B cell (primary cell): ENCODE measurements around the gene SUMO3. TPM values are rescaled to one million over a fixed set of nuclear protein-coding genes. Genes with fewer than 3 reads are reported as not detected.

Experiments used
- ATAC-seq: fragments of 200-7000 bp; cut with Tn5 transposase; one replicate; pipeline ENCODE4 v1.10.0; 2021; ENCODE audit warnings: low read depth, mild to moderate bottlenecking, moderate number of reproducible peaks, moderate library complexity
- CTCF ChIA-PET: fragments of 350-600 bp; sonication (Branson Sonifier 250); formaldehyde crosslinking; loops from one replicate; lab custom pipeline; 2021; ENCODE audit warnings: antibody characterized with exemption, inconsistent platforms; lab: Charles Lee
- POLR2A ChIA-PET: fragments of 350-600 bp; sonication (Branson Sonifier 250); formaldehyde crosslinking; loops from one replicate; lab custom pipeline; 2021; ENCODE audit warnings: antibody characterized with exemption; lab: Charles Lee
- DNase-seq: peaks from one replicate; pipeline ENCODE4 v3.0.0; 2013
- H2AFZ ChIP-seq: 2 replicates; pipeline ENCODE4 v1.6.1; 2012; ENCODE audit warnings: mild to moderate bottlenecking, low read depth, low read length; ENCODE audit not compliant: insufficient read depth, poor library complexity, severe bottlenecking
- H3K27ac ChIP-seq, 2 donors: 1 replicate in 1 of 2; 2 replicates in 1 of 2; pipeline ENCODE4 v1.5.1; 2012 to 2013; ENCODE audit warnings: low read length in 2 of 2, mild to moderate bottlenecking in 2 of 2, moderate library complexity in 1 of 2
- H3K27me3 ChIP-seq, 4 experiments: fragments of 200-600 bp in 1 of 4; sonication (generic) in 1 of 4; replicated peaks in 1 of 4; 1 replicate in 2 of 4; 2 replicates in 2 of 4; pipeline versions ENCODE4 v1.6.1 to v1.7.0; 2013 to 2016; ENCODE audit warnings: low read length in 3 of 4, mild to moderate bottlenecking in 2 of 4, mixed read lengths in 1 of 4, moderate library complexity in 1 of 4; ENCODE audit not compliant: insufficient read depth in 4 of 4, control insufficient read depth in 3 of 4; ENCODE audit errors: control extremely low read depth in 1 of 4
- H3K36me3 ChIP-seq, 2 experiments: replicated peaks in 1 of 2; 1 replicate in 1 of 2; 2 replicates in 1 of 2; pipeline versions ENCODE4 v1.6.1 to v1.7.1; 2013; ENCODE audit warnings: low read length in 1 of 2; ENCODE audit not compliant: insufficient read depth in 2 of 2, control insufficient read depth in 1 of 2; ENCODE audit errors: control extremely low read depth in 1 of 2, extremely low read depth in 1 of 2
- H3K4me1 ChIP-seq, 2 donors: fragments of 200-600 bp in 1 of 2; sonication (generic) in 1 of 2; 1 replicate in 1 of 2; 2 replicates in 1 of 2; pipeline versions ENCODE4 v1.5.1 to v1.6.1; 2013 to 2017; ENCODE audit warnings: low read length in 2 of 2; ENCODE audit not compliant: control insufficient read depth in 2 of 2, insufficient read depth in 2 of 2
- H3K4me2 ChIP-seq: replicated peaks from 2 replicates; pipeline ENCODE3; 2012; ENCODE audit warnings: mild to moderate bottlenecking, low read depth, low read length; ENCODE audit not compliant: poor library complexity, severe bottlenecking
- H3K4me3 ChIP-seq, 5 experiments: fragments of 200-600 bp in 1 of 5; sonication (generic) in 1 of 5; 1 replicate in 3 of 5; 2 replicates in 2 of 5; pipeline versions ENCODE4 v1.5.1 to v1.7.0; 2011 to 2016; ENCODE audit warnings: low read length in 4 of 5, mild to moderate bottlenecking in 4 of 5, low read depth in 2 of 5, control low read depth in 1 of 5, moderate library complexity in 1 of 5; ENCODE audit not compliant: insufficient read depth in 1 of 5; ENCODE audit errors: control extremely low read depth in 1 of 5, extremely low read depth in 1 of 5
- H3K79me2 ChIP-seq: fragments of 200-600 bp; sonication (generic); one replicate; pipeline ENCODE4 v1.6.0; 2016; ENCODE audit warnings: low read length; ENCODE audit not compliant: control insufficient read depth, insufficient read depth
- H3K9ac ChIP-seq: fragments of 200-600 bp; sonication (generic); 2 replicates; pipeline ENCODE4 v1.6.1; 2017; ENCODE audit warnings: mild to moderate bottlenecking, low read length, moderate library complexity
- H3K9me3 ChIP-seq, 3 donors: one replicate each; pipeline versions ENCODE4 v1.6.1 to v1.7.1; 2013; ENCODE audit warnings: low read length in 2 of 3; ENCODE audit not compliant: control insufficient read depth in 2 of 3, insufficient read depth in 1 of 3; ENCODE audit errors: control extremely low read depth in 1 of 3
- H4K20me1 ChIP-seq: 2 replicates; pipeline ENCODE4 v1.6.0; 2012; ENCODE audit warnings: mild to moderate bottlenecking, low read length; ENCODE audit not compliant: insufficient read depth, control insufficient read depth, poor library complexity, severe bottlenecking
- H3K27ac Mint-ChIP-seq: one replicate; pipeline ENCODE4 v1.8.0; 2021; ENCODE audit warnings: mixed read lengths
- H3K27me3 Mint-ChIP-seq: one replicate; pipeline ENCODE4 v1.8.0; 2021; ENCODE audit warnings: mixed read lengths
- H3K4me1 Mint-ChIP-seq: one replicate; pipeline ENCODE4 v1.8.0; 2021; ENCODE audit warnings: mixed read lengths
- H3K4me3 Mint-ChIP-seq: one replicate; pipeline ENCODE4 v1.8.0; 2021; ENCODE audit warnings: mixed read lengths
- H3K9me3 Mint-ChIP-seq: one replicate; pipeline ENCODE4 v1.8.0; 2022; ENCODE audit warnings: mixed read lengths; ENCODE audit not compliant: insufficient read depth
- EZH2 ChIP-seq: IDR thresholded peaks from 2 replicates; pipeline ENCODE4 v1.6.1; 2012; ENCODE audit warnings: borderline replicate concordance, low read depth, mild to moderate bottlenecking, moderate library complexity, low read length; ENCODE audit not compliant: insufficient read depth, poor library complexity, severe bottlenecking
- WGBS: methylation state at CpG from one replicate; pipeline ENCODE4 v1.1.5; 2013; ENCODE audit warnings: missing lambda C conversion rate; ENCODE audit not compliant: insufficient coverage; 5-methylcytosine and 5-hydroxymethylcytosine counted together
- intact Hi-C: fragments of 100-400 bp; cut with micrococcal nuclease; formaldehyde crosslinking; loops from one replicate; pipeline ENCODE4 v1.10.0; 2022
- polyA plus RNA-seq: library from polyadenylated mRNA; depleted of rRNA; stranded (reverse); fragments of >200 nt; gene quantifications from 2 replicates; pipeline ENCODE4 v1.2.3, GENCODE V29; 2012
- total RNA-seq, 2 donors: library from RNA; stranded (reverse); fragments of 120-200 nt in 1 of 2; gene quantifications; 1 replicate in 1 of 2; 2 replicates in 1 of 2; pipeline versions ENCODE4 v1.2.3 to v1.2.4, GENCODE V29; 2013 to 2022
- TF ChIP-seq, protein P1 (sequence below): fragments of 200-600 bp; IDR thresholded peaks from one replicate; pipeline ENCODE4 v1.8.0; 2022; ENCODE audit warnings: antibody characterized with exemption, mild to moderate bottlenecking

SUMO3 gene
- total and polyA plus RNA-seq, 2 donors (not counting 1 experiment from before 2014, with no cell fraction given), result 37.6 to 44.8 TPM

DNA sequence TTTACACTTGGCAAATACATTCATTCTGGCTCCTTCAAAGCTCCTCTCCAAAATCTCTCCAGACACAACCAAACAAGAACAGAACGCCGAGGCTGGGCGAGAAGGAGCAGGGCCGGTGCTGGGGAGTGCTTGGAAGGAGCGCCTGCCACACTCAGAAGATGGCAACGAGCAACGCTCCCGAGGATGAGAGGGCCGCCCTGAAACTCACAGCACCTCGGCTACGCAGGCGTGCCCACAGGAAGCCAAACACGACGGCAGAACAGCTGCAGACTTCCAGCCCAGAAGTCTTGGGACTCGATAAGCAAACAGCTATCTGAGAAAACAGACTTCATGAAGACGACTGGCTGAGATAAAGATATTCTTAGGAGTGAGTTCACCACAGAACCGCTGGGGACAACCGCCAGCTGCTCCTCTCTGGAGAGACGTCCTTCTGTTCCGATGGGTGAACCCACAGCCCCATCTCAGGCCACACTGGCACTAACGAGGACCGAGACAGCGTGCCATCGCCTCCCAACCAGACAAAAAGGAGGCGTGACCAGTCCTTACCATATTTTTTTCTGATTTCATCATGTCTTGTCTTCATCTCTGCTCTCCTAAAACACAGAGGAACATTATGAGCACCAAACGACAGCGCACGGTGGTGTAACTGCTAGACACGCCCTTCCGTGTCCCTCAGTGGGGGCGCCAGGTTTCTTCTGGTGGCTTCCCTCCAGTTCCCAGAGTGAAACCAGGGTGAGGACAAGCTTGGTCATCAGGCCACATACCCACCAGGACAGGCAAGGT is 37.0 kb upstream of the SUMO3 start:
- 73% methylated on average over 31 of the region's 31 CpGs for WGBS
- DNase-seq (no peak), ATAC-seq (no peak)
- TF ChIP-seq, protein P1, sequence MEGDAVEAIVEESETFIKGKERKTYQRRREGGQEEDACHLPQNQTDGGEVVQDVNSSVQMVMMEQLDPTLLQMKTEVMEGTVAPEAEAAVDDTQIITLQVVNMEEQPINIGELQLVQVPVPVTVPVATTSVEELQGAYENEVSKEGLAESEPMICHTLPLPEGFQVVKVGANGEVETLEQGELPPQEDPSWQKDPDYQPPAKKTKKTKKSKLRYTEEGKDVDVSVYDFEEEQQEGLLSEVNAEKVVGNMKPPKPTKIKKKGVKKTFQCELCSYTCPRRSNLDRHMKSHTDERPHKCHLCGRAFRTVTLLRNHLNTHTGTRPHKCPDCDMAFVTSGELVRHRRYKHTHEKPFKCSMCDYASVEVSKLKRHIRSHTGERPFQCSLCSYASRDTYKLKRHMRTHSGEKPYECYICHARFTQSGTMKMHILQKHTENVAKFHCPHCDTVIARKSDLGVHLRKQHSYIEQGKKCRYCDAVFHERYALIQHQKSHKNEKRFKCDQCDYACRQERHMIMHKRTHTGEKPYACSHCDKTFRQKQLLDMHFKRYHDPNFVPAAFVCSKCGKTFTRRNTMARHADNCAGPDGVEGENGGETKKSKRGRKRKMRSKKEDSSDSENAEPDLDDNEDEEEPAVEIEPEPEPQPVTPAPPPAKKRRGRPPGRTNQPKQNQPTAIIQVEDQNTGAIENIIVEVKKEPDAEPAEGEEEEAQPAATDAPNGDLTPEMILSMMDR, result no peak
- TF ChIP-seq EZH2, result no peak
- CTCF ChIA-PET, result no interaction called here
- no peak overlapping the region for H3K9ac ChIP-seq
- no peak overlapping the region for H3K4me2 ChIP-seq
- H3K4me1 Mint-ChIP-seq, result no peaks in the 10 kb centered on the region
- peaks cover 58% of the 10 kb centered on the region for H3K79me2 ChIP-seq
- H3K4me3 ChIP-seq, result no peak overlapping the region
- H3K36me3 ChIP-seq, result peaks cover 0 to 84% of the 10 kb centered on the region in 2 experiments
- H3K9me3 Mint-ChIP-seq, result no peaks in the 10 kb centered on the region
- H3K27me3 Mint-ChIP-seq, result no peaks in the 10 kb centered on the region
- no peak overlapping the region for H3K4me3 Mint-ChIP-seq
- no peaks in the 10 kb centered on the region for H3K27me3 ChIP-seq
- peaks cover 78% of the 10 kb centered on the region for H4K20me1 ChIP-seq
- H3K27ac ChIP-seq, result no peak overlapping the region
- H3K4me1 ChIP-seq, result peaks cover 0 to 6% of the 10 kb centered on the region in 2 donors
- POLR2A ChIA-PET, result interaction anchor here (0.6 kb wide), 1 partner anchor 73 kb away, joined by 6 read pairs; no protein-coding TSS in a partner anchor
- H3K27ac Mint-ChIP-seq, result no peak overlapping the region
- intact Hi-C loops, result no loop called here
- no peaks in the 10 kb centered on the region for H3K9me3 ChIP-seq
- H2AFZ ChIP-seq, result no peak overlapping the region

GRCh38 chr21:44854391-44854663 is 36.5 kb upstream of the SUMO3 start:
- no peaks in the 10 kb centered on the region for H3K27me3 Mint-ChIP-seq
- H3K27me3 ChIP-seq, result no peaks in the 10 kb centered on the region
- CTCF ChIA-PET, result no interaction called here
- TF ChIP-seq EZH2, result no peak
- TF ChIP-seq, protein P1, result no peak
- H4K20me1 ChIP-seq, result peaks cover 75% of the 10 kb centered on the region
- peaks cover 0 to 88% of the 10 kb centered on the region in 2 experiments for H3K36me3 ChIP-seq
- H3K79me2 ChIP-seq, result peaks cover 55% of the 10 kb centered on the region
- H2AFZ ChIP-seq, result no peak overlapping the region
- no peak overlapping the region for H3K4me3 Mint-ChIP-seq
- no peak overlapping the region for H3K4me3 ChIP-seq
- peaks cover 0 to 6% of the 10 kb centered on the region in 2 donors for H3K4me1 ChIP-seq
- POLR2A ChIA-PET, result interaction anchor here (0.6 kb wide), 1 partner anchor 73 kb away, joined by 6 read pairs; no protein-coding TSS in a partner anchor
- no peak overlapping the region for H3K4me2 ChIP-seq
- no peak for ATAC-seq
- no peaks in the 10 kb centered on the region for H3K9me3 Mint-ChIP-seq
- no peaks in the 10 kb centered on the region for H3K4me1 Mint-ChIP-seq
- H3K9me3 ChIP-seq, result no peaks in the 10 kb centered on the region
- intact Hi-C loops, result no loop called here
- no peak for DNase-seq
- 60% methylated on average over 2 of the region's 14 CpGs for WGBS
- H3K27ac ChIP-seq, result no peak overlapping the region
- no peak overlapping the region for H3K27ac Mint-ChIP-seq
- no peak overlapping the region for H3K9ac ChIP-seq
